Activated naive CD4-positive, alpha-beta T cell treated with anti-CD3 and anti-CD28 coated beads, Interleukin-2, amount 50 U/mL, for 16 hours (primary cell): ENCODE data around the gene MN1.

ENCODE experiments used
- DNase-seq: peaks from one replicate; pipeline ENCODE4 v3.0.0-alpha.2; 2020

MN1 gene

GRCh38 chr22:27730641-27731433, 70.7 kb downstream of the MN1 start:
- DNase-seq = no peak

DNA sequence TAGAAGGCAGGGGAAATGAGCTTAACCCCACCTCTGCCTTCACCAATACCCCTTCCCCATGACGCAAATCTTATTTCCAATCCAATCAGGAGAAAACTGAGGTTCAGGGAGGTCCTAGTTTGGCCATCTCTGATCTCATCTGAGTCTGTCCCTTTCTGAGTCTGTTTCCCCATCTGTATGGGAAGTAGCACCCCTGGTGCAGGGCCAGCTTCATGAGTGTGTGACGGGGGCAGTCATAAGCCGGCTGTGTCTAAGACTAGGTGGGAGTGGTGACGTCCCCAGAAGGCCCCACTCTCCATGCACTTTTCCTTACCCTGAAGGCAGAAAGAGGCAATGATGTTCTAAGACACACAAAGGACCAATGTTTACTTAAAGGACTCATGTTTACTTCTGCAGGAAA, 72.3 kb downstream of the MN1 start:
- DNase-seq = no peak

DNA sequence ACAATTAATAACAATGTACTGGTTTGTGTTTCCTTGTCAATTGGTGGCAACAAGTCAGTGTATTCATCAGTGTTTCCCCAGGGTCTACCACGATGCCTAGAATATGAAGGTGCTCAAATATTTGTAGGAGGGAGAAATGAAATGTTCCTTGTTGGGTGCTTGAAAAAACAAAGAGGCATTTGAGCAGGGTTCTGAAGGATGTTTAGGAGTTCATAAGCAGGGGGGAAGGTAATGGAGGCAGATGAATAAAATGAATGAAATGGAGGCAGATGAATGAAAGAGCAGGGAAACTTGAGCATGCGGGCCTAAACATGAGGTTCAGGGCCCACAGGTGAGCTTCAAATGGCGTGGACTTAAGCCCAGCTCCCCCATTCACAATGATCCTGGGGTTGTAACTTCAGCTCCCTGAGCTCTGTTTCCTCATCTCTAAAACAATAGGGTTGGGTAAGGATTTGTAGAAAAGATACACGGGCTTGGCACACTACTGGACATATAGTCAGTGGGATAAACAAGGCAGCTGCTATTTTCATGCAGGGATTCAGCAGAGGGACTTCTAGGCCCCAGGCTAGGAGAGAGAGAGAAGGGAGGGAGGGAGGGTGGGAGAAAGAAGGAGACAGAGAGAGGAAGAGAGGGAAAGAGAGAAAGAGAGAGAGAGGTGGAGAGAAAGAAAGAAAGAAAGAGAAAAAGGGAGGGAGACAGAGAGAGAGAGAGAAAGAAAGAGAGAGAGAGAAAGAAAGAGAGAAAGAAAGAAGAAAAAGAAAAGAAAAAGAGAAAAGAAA, 73.7 kb downstream of the MN1 start:
- DNase-seq = no peak

GRCh38 chr22:27726686-27727449, 74.7 kb downstream of the MN1 start:
- DNase-seq = no peak

DNA sequence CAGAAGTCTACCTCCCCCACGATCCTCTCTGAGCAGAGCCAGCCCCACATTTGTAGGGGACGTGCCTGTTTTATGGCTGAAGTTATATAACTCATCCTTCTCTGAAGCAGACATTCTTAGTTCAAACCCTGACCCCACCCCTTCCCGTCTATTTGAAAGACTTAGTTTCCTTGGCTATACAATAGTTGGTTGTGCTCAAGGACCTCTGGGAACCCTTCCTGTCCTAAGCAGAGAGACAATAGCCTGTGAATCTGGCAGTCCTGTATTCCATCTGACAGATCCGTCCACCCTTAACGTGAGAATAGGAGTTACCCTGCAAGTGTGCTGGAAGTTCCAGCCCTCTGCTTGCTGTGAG, 75.2 kb downstream of the MN1 start:
- DNase-seq = no peak

GRCh38 chr22:27725661-27726060, 75.9 kb downstream of the MN1 start:
- no peak for DNase-seq

GRCh38 chr22:27724709-27725108, 76.8 kb downstream of the MN1 start:
- no peak for DNase-seq

DNA sequence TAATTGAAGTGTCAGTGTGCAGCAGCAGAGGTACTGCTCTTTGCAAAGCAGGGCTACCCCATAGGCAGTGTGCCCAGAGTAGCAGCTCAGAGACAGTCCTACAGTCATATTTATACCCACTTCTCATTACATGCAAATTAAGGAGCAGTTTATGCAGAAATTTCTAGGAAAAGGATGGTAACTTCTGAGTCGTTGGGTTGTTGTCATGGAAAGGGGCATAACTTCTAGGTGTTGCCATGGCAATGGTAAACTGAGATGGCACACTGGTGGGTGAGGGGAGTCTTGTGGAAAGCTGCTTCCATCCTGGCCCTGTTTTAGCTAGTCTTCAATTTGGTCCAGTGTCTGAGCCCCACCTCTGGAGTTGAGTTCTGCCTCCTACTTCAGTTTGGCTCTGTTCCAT, 77.4 kb downstream of the MN1 start:
- DNase-seq = no peak

GRCh38 chr22:27723708-27724107, 77.8 kb downstream of the MN1 start:
- DNase-seq = no peak

DNA sequence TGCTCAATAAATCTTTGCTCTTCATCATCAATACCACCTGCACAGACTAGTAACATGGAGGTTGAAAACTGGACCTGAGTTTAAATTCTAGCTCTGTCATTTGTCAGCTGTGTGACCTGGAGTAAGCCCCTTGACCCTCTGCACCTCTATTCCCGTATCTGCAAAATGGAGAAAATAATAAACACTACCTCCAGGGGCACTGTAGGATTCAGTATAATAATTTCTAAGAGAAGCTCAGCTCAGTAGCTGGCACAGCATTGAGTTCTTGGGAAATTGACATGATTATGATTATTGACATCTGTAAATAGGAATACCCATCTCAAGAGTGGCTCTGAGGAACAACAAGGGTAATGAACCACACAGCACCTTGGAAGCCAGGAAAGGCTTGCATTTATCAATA, 78.4 kb downstream of the MN1 start:
- DNase-seq = no peak

GRCh38 chr22:27720860-27721259, 80.7 kb downstream of the MN1 start:
- no peak for DNase-seq

DNA sequence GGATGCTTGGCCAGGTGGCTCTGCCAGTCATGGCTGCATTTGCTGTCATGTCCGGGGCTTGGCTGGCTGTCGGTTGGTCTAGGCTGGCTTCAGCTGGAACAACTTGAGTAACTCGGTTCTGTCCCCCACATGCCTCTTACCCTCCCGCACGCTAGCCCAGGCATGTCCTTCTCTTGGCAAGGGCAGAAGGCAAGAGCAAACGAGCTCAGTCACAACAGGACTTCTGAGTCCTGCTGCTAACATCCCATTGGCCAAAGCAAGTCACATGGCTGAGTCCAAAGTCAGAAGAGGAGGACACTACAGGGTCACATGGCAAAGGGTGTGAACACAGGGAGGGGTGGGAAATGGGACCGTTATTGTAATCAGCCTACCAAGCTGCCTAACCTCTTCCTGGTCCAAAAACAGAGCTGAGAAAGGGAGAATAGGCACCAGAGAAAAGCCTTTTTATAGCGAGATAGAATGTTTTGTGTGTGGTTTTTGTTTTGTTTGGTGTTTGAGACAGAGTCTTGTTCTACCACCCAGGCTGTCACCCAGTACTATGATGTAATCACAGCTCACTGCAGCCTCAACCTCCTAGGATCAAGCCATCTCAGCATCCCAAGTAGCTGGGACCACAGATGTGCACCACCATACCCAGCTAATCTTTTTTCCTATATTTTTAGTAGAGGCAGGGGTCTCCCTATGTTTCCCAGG, 81.9 kb downstream of the MN1 start:
- no peak for DNase-seq

DNA sequence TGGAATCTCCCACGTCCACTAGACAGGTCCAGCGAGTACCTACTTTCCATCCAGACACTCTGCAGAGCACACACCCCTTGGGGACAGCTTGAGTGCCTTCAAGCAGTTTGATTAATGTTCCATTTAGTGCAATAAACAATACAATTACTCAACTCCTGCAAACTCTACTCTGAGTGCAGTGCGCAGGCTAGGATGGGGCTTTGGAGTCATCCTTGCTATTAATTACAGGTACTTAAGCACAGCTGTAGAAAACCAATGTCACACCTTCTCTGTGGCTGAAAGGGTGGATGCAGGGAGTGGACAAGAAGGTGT, 82.6 kb downstream of the MN1 start:
- DNase-seq = no peak

- no peak for DNase-seq
These were observed 83.1 kb downstream of the MN1 start for GRCh38 chr22:27718186-27719035.

GRCh38 chr22:27717094-27717493, 84.5 kb downstream of the MN1 start:
- no peak for DNase-seq

DNA sequence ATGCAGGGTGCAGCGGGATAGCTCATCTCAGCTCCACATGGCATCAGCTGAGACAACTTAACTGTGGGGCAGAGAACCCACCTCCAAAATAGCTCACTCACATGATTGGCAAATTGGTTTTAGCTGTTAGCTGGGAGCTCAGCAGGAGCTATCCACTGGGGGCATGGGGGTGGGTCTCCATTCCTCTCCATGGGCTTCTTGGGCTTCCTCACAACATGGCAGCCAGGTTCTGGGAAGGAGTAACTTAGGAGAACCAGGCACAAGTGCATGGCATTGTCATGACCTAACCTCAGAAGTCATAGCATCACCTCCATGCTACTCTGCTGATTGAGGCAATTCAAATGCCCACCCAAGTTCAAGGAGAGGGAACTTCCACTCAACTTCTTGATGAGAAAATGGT, 85.5 kb downstream of the MN1 start:
- no peak for DNase-seq

DNA sequence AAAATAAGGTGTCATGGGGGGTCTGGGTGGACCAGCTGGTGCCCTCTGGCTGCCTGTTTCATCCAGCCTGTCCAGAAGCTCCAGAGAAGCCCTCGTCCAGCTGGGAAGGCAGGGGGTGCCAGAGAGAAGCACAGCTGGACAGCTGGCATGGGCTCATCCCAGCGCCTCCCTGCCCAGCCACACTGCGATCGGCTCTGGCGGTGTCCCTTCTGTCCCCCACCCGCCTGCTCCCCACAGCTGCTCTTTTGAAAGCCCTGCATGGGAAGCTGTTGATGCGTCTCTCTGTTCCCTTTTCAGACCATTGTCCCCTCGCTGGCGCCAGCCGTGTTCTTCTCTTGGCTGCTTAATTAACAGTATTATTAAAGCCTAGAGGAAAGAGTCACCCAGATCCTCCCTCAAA, 86.5 kb downstream of the MN1 start:
- no peak for DNase-seq

DNA sequence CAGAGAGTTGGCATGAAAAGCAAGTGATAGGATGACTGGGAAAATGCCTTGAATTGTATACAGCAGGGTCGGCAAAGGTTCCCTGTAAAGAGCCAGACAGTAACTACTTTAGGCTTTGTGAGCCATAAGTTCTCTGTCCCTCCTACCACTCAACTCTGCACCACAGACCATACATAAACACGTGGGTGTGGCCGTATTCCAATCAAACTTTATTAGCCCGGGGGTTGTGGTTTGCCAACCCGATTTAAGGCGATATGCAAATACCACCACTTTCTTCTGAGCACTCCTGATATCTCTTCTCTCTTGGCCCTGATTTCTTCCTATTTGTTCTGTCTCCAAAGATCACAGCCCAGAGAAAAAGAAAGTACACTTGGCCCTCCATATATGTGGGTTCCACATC, 87.5 kb downstream of the MN1 start:
- no peak for DNase-seq

- DNase-seq = no peak
These were observed 88.1 kb downstream of the MN1 start for GRCh38 chr22:27713461-27713860.

DNA sequence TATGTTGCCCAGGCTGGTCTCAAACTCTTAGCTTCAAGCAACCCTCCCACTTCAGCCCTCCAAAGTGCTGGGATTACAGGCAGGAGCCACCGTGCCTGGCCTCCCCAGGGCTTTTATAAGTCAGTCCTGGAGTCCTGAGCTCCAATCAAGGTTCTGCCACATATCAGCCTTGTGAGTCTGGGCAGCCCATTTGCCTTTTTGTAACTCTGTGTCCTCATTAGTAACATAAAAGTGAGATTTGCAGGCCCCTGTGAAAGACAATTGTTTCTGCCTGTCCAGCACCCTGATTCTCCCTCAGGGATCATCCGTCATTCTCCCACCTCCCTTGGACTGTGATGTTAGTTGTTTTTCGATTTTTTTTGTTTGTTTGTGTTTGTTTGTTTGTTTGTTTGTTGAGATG, 89.8 kb downstream of the MN1 start:
- no peak for DNase-seq

GRCh38 chr22:27711012-27711411, 90.5 kb downstream of the MN1 start:
- no peak for DNase-seq

- no peak for DNase-seq
These were observed 91.5 kb downstream of the MN1 start for GRCh38 chr22:27709919-27710675.
